ENCODE results near the gene SRD5A2.

The SRD5A2 gene

DNA sequence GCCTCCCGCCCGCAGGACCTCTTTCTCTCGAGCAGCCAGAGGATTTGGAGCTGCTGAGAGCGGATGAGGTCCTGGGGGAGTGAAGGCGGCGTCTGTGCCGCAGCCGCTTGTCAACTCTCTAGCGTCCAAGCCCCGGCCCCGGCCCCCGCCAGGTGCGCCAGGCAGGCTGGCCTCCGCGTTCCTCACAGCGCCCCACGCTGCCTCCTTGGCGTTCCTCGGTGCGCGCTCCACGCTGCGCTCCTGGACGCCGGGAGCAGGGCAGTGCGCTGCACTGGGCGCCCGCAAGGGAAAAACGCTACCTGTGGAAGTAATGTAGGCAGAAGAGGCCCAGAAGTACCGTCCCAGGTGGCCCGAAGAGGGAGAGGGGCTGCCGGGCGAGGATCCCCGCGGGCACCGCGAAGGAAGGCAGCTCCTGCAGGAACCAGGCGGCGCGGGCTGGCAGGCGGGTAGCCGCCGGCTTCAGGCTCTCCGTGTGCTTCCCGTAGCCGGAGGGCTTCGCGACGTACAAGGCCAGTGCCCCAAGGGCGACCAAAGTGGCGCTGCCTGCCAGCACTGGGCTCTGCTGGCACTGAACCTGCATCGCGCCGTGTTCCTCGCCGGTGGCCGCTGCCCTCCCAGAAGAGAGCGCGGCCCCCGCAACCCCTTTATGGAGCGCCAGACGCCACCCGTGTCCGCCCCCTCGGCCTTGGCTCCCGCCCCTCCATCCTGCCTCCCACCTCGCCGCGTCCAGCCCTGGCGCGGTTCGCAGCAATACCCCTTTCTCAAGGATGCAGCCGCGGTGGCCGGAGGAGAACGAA is at the start of gene SRD5A2:
SRD5A2 (minus strand) TSS at position 618 of the 797 bp plus-strand sequence; CDS start at position 580, 38 bp downstream.
- DNase-seq (ENCODE audit: low read depth in 1 of 2, low spot score in 1 of 2), result no peak

DNA sequence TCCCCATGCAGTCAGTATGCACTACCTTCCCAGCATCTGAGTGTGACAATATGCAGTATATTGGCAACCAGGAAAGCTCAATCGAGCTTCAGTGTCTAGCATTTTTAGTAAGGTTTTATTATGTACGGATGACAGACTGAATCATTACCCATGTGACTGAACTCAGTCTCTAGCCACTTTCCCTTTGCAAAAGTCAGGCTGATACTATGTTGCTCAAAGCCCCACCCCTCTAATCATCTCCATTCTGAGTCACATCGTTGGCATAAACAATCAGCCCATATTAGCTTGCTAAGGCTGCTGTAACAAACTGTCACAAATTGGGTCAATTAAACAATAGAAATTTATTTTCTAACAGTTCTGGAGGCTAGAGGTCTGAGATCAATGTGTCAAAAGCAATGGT is 25.8 kb upstream of the SRD5A2 start:
- DNase-seq (ENCODE audit: low read depth in 1 of 2, low spot score in 1 of 2), result no peak

DNA sequence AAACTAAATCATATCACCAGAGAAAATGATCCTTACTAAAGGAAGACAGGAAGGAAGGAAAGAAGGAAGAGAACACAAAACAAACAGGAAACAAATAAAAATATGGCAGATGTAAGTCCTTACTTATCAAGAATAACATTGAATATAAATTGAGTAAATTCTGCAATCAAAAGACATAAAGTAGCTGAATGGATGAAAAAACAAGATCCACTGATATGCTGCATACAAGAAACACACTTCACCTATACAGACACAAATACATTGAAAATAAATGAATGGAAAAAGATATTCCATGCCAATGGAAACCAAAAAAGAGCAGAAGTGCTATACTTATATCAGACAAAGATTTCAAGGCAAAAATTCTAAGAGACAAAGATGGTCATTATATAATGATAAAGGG is 18.0 kb upstream of the SRD5A2 start:
- DNase-seq (ENCODE audit: low read depth in 1 of 2, low spot score in 1 of 2), result no peak

DNA sequence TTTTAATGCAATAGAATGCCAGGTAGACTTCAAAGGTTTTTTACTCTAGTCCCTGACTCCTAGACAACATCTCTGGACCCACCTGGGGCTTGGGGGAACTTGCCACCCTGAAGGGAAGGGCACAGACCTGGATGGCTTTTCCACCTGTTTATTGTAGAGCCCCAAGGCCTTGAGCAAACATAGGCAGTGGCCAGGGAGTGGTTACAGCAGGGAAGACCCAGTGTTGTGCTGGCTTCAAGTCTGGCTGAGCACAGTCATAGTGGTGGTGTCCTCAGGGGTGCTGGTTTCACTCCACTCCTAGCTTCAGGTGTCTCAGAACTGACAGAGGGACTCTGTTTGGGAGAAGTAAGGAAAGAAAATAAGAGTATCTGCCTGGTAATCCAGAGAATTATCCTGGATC is 5.5 kb upstream of the SRD5A2 start:
- no peak for DNase-seq (ENCODE audit: low read depth in 1 of 2, low spot score in 1 of 2)

GRCh38 chr2:31581124-31581795 is 522 bp upstream of the SRD5A2 start:
- no peak for DNase-seq (ENCODE audit: low read depth in 1 of 2, low spot score in 1 of 2)

DNA sequence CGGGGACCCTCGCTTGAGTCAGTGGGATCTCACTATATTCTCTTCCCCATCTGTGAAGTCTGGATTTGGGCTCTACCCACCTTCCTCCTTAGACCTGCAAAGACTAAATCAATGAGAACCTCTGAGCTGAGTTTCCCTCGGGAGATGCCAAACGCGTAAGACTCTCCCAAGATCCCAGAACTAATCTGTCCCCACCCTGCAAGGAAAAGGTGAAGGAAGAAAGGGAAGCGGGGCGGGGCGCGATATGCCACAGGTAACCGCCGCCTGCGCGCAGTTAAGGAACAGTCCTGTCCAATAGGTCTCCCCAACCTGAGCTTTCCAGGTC is 780 bp downstream of the SRD5A2 start:
- DNase-seq (ENCODE audit: low read depth in 1 of 2, low spot score in 1 of 2), result no peak

DNA sequence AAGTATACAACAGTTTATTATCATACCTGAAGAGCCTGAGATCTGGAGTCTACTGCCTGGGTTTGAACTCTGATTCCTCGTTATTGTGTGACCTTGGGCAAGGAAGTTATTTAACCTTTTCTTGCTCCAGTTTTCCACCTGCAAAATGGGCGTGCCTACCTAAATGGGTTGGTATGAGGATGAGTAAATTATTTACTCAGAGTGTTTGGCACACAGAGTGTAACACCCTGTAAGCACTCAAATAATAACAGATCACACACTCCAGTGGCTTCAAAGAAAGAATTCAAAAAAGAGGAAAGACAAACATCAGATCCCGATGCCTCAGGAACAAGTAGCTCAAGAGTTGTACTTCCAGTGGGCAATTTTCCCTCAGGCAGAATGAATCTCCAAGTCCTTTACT is 2.4 kb downstream of the SRD5A2 start:
- DNase-seq (ENCODE audit: low read depth in 1 of 2, low spot score in 1 of 2), result no peak

DNA sequence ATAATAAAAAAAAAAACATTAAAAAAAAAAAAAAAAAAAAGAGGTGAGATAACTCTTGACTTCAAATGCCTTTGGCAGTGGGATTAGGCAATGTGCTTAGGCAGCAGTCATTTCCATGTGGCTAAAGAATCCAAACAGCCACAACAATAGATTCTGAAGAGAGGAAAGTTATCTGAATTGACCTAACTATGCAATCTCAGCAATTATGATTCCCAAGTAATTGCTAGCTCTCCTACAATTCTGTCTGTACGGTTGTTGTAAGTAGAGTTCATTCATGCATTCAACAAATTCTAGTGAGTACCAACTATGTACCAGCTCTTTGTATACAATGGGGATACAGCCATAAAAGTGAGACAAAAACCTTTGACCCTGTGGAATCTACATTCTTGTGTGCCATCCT is 3.6 kb downstream of the SRD5A2 start:
- no peak for DNase-seq (ENCODE audit: low read depth in 1 of 2, low spot score in 1 of 2)

GRCh38 chr2:31568585-31569201 is 12.0 kb downstream of the SRD5A2 start:
- no peak for DNase-seq (ENCODE audit: low read depth in 1 of 2, low spot score in 1 of 2)

GRCh38 chr2:31567679-31568078 is 13.1 kb downstream of the SRD5A2 start:
- no peak for DNase-seq (ENCODE audit: low read depth in 1 of 2, low spot score in 1 of 2)

- no peak for DNase-seq (ENCODE audit: low read depth in 1 of 2, low spot score in 1 of 2)
Observed at GRCh38 chr2:31563273-31563839, 17.4 kb downstream of the SRD5A2 start.

GRCh38 chr2:31561823-31562222 is 18.9 kb downstream of the SRD5A2 start:
- DNase-seq (ENCODE audit: low read depth in 1 of 2, low spot score in 1 of 2), result no peak

GRCh38 chr2:31558401-31559295 is 22.1 kb downstream of the SRD5A2 start:
- DNase-seq (ENCODE audit: low read depth in 1 of 2, low spot score in 1 of 2), result no peak

DNA sequence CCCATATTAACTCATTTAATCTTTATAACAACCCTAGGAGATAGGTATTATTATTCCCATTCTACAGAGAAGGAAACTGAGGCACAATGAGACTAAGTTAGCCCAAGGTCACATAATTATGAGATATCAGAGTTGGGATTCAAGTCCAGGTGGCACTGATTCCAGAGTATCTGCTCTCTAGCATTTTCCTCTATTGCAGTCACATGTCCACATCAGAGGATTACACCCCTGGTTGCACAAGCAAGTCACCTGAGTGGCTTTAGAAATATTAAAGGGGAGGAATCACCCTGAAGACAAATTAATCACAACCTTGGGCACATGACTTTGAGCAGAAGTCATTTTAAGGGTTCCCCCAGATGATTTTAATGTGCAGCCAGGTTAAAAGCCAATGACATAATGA is 23.8 kb downstream of the SRD5A2 start:
- no peak for DNase-seq (ENCODE audit: low read depth in 1 of 2, low spot score in 1 of 2)

DNA sequence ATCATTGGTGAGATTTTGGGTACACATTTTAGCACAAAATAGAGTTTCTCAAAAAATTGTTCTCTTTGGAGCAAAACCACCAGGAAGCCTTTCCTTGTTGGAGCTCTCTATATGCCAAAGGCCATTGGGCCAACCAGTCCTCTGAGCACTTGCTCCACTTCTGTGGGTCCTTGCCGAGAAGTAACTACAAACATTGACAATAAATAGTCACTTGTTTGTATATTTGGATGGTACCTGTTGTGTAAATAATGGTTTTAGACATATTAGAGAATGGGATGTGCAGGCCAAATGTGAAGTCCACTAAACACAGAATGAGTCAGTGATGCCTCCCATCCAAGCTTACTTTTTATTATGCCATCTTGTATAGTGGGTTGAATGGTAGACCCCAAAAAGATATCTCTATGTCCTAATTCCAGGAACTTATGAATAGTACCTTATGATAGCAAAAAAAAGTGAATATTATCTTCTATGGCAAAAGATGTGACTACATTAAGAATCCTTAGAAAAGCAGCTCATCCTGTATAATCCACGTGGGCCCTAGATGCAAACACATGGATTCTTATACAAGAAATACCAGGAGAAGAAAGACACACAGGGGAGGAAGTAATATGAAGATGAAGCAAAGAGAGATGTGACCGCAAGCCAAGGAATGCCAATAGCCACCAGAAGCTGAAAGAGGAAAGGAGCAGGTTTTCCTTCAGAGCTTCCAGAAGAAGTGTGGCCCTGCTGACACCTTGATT is 24.6 kb downstream of the SRD5A2 start:
- DNase-seq (ENCODE audit: low read depth in 1 of 2, low spot score in 1 of 2), result no peak

DNA sequence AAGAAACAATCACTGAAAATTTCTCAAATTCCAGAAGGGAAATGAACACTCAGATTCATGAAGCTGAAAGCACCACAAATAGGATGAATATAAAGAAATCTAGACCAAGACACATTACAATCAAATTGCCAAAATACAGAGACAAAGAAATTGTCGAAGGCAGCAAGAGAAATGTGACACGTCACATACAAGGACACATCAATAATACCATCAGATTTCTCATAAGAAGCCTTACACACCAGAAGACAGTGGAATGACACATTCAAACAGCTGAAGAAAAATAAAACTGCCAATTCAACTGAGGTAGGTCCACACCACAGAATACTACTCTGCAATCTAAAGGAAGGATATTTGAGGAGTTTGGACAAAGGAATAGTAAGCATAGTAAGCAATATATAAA is 27.4 kb downstream of the SRD5A2 start:
- no peak for DNase-seq (ENCODE audit: low read depth in 1 of 2, low spot score in 1 of 2)

GRCh38 chr2:31547485-31547884 is 33.3 kb downstream of the SRD5A2 start:
- no peak for DNase-seq (ENCODE audit: low read depth in 1 of 2, low spot score in 1 of 2)

- DNase-seq (ENCODE audit: low read depth in 1 of 2, low spot score in 1 of 2), result no peak
Observed at GRCh38 chr2:31541853-31542252, 38.9 kb downstream of the SRD5A2 start.

- DNase-seq (ENCODE audit: low read depth in 1 of 2, low spot score in 1 of 2), result no peak
Observed at GRCh38 chr2:31539505-31539904, 41.2 kb downstream of the SRD5A2 start.

- no peak for DNase-seq (ENCODE audit: low read depth in 1 of 2, low spot score in 1 of 2)
Observed at GRCh38 chr2:31535768-31536167, 45.0 kb downstream of the SRD5A2 start.

Data from stimulated activated CD4-positive, alpha-beta T cell treated with anti-CD3 and anti-CD28 coated beads, Interleukin-15, amount 100 ng/mL, for 1 hour (primary cell).